Measurements from ENCODE around the gene RAB7B. TPM values are rescaled to one million over a fixed set of nuclear protein-coding genes. Genes with fewer than 3 reads are reported as not detected.
A peak's percentile ranks its signal among the peaks of the same experiment; 100 is the strongest.

RAB7B gene
- total RNA-seq, 1 experiment from 2014 or later: 0.22 TPM

DNA sequence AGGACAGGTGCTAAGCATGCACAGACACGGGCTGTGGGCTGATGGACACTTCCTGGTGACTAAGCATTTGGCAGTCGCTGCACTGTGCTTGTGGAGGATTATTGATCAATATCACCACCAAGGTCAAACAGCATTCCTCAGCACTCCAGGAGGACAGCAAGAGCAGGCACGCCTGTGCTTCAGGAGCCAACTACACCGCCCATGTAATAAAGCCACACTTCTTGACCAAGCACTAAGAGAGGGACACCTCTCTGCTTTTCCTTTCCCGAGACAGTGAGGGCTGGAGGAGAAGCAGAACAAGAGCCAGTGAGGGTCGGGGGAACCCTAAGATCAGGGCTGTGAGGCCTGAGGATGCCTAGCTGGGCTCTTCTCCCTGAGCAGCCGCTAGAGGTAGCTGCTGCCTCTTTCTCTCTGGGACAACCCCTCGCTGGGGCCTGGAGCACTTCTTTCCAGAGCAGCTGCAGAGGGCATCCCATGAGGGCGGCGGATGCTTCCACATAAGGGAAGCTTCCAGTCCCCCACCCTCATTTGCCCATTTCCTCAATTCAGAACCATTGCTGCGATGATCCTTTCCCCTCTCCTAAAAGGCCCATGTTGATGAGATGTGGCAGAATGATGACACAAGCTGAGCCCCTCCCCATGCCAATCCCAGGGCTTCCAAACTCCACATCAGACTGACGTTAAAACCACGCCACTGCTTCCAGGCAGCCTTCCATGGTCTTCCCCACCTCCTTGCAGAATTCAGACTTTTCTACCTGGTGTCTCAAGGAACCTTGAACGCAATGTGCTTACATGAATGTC, 19.1 kb downstream of the RAB7B start:
- peak overlapping the region; percentile 66 for H3K4me2 ChIP-seq (ENCODE audit: low read length)
- H3K79me2 ChIP-seq (ENCODE audit: insufficient read depth, low read length): no peaks in the 10 kb centered on the region
- no peaks in the 10 kb centered on the region for H3K36me3 ChIP-seq (ENCODE audit: control insufficient read depth in 1 of 2, insufficient read depth in 2 of 2, low read length in 2 of 2)
- H3K27ac ChIP-seq (ENCODE audit: low read depth, low read length): no peak overlapping the region
- RAD21 ChIA-PET (ENCODE audit: low non-redundant PET in 1 of 2, low total read pairs in 2 of 2, uncharacterized antibody in 2 of 2, unreplicated experiment in 2 of 2): interaction anchor here (1.5 to 3.3 kb wide), 2 partner anchors 122 kb away, joined by 14 to 20 read pairs; no protein-coding TSS in a partner anchor
- CTCF ChIA-PET: interaction anchor here (0.7 to 4.1 kb wide), 11 partner anchors 9 to 191 kb away, joined by 3 to 111 read pairs (median 4); no protein-coding TSS in a partner anchor
- H3K27me3 ChIP-seq (ENCODE audit: insufficient read depth, low read length): no peaks in the 10 kb centered on the region
- no peak overlapping the region for H3K9ac ChIP-seq (ENCODE audit: low read length)
- POLR2A ChIA-PET: interaction anchor here (0.7 to 1.0 kb wide), 2 partner anchors 122 to 486 kb away, joined by 3 read pairs; partner anchors contain the start of gene IKBKE
- intact Hi-C loops (cut with micrococcal nuclease): loop anchor here (1.0 kb wide), 1 partner anchor 122 kb away; no protein-coding TSS in a partner anchor
- no peaks in the 10 kb centered on the region for H3K9me3 ChIP-seq (ENCODE audit: control insufficient read depth in 1 of 2, insufficient read depth in 1 of 2, low read depth in 1 of 2, low read length in 2 of 2)
- no peaks in the 10 kb centered on the region for H4K20me1 ChIP-seq (ENCODE audit: insufficient read depth)
- peak; percentile 97 for ATAC-seq
- peak; percentile 84 to 90 (median 90) for TF ChIP-seq CTCF (IDR thresholded peaks at IDR 0.05 in 2 of 3, conservative IDR thresholded peaks at IDR 0.05 in 1 of 3; ENCODE audit: borderline replicate concordance in 1 of 3, insufficient read depth in 1 of 3, low read depth in 2 of 3, low read length in 2 of 3)
- TF ChIP-seq, protein P1, sequence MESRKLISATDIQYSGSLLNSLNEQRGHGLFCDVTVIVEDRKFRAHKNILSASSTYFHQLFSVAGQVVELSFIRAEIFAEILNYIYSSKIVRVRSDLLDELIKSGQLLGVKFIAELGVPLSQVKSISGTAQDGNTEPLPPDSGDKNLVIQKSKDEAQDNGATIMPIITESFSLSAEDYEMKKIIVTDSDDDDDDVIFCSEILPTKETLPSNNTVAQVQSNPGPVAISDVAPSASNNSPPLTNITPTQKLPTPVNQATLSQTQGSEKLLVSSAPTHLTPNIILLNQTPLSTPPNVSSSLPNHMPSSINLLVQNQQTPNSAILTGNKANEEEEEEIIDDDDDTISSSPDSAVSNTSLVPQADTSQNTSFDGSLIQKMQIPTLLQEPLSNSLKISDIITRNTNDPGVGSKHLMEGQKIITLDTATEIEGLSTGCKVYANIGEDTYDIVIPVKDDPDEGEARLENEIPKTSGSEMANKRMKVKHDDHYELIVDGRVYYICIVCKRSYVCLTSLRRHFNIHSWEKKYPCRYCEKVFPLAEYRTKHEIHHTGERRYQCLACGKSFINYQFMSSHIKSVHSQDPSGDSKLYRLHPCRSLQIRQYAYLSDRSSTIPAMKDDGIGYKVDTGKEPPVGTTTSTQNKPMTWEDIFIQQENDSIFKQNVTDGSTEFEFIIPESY (IDR thresholded peaks at IDR 0.05; ENCODE audit: extremely low read depth, insufficient replicate concordance, low read length): no peak
- TF ChIP-seq RAD21 (IDR thresholded peaks at IDR 0.05; ENCODE audit: low read depth): peak; percentile 94
- no peak for TF ChIP-seq ZFX (IDR thresholded peaks at IDR 0.05)
- TF ChIP-seq EGR1 (IDR thresholded peaks at IDR 0.05; ENCODE audit: low read depth): no peak
- no peak for TF ChIP-seq YY1 (IDR thresholded peaks at IDR 0.05; ENCODE audit: extremely low read depth, insufficient replicate concordance, low read depth, low read length)
- TF ChIP-seq CBX3 (IDR thresholded peaks at IDR 0.05; ENCODE audit: low read depth): no peak
- no peak for TF ChIP-seq SP1 (IDR thresholded peaks at IDR 0.05; ENCODE audit: low read depth)
- TF ChIP-seq, protein P2, sequence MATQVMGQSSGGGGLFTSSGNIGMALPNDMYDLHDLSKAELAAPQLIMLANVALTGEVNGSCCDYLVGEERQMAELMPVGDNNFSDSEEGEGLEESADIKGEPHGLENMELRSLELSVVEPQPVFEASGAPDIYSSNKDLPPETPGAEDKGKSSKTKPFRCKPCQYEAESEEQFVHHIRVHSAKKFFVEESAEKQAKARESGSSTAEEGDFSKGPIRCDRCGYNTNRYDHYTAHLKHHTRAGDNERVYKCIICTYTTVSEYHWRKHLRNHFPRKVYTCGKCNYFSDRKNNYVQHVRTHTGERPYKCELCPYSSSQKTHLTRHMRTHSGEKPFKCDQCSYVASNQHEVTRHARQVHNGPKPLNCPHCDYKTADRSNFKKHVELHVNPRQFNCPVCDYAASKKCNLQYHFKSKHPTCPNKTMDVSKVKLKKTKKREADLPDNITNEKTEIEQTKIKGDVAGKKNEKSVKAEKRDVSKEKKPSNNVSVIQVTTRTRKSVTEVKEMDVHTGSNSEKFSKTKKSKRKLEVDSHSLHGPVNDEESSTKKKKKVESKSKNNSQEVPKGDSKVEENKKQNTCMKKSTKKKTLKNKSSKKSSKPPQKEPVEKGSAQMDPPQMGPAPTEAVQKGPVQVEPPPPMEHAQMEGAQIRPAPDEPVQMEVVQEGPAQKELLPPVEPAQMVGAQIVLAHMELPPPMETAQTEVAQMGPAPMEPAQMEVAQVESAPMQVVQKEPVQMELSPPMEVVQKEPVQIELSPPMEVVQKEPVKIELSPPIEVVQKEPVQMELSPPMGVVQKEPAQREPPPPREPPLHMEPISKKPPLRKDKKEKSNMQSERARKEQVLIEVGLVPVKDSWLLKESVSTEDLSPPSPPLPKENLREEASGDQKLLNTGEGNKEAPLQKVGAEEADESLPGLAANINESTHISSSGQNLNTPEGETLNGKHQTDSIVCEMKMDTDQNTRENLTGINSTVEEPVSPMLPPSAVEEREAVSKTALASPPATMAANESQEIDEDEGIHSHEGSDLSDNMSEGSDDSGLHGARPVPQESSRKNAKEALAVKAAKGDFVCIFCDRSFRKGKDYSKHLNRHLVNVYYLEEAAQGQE (IDR thresholded peaks at IDR 0.05; ENCODE audit: low read depth): no peak
- no peaks in the 10 kb centered on the region for H3K9me2 ChIP-seq (ENCODE audit: insufficient read depth)
- peaks cover 3 to 13% of the 10 kb centered on the region in 2 experiments for H3K4me1 ChIP-seq (ENCODE audit: control insufficient read depth in 1 of 2, insufficient read depth in 2 of 2, low read length in 2 of 2)
- peak overlapping the region; percentile 81 for H2AFZ ChIP-seq (ENCODE audit: low read depth, low read length, poor library complexity, severe bottlenecking)
- peak; percentile 44 for DNase-seq (ENCODE audit: low read depth, low spot score)
- no TSS peak for BruUV-seq (replicated peaks)
- H3K4me3 ChIP-seq (replicated peaks in 1 of 2; ENCODE audit: low read depth in 1 of 2, low read length in 2 of 2): no peak overlapping the region
